ENCODE results near the gene TMSB4X. TPM values are rescaled to one million over a fixed set of nuclear protein-coding genes. Genes with fewer than 3 reads are reported as not detected.

Gene TMSB4X
- total and polyA plus RNA-seq, 2 of the 13 experiments (the other 11 are each of a cell fraction or from before 2014, with no cell fraction given): 10.5 to 29.6 TPM

GRCh38 chrX:12977761-12978204, 2.9 kb downstream of the TMSB4X start (continued):
- TF ChIP-seq HES4 (CRISPR knock-in tag; IDR thresholded peaks at IDR 0.05; ENCODE audit: borderline replicate concordance) (no peak), GZF1 (CRISPR knock-in tag; IDR thresholded peaks at IDR 0.05) (no peak), FOXA1 (IDR thresholded peaks at IDR 0.05) (no peak), FOXA1 (CRISPR knock-in tag; IDR thresholded peaks at IDR 0.05) (no peak), ZNF337 (CRISPR knock-in tag; IDR thresholded peaks at IDR 0.05; ENCODE audit: borderline replicate concordance, low read depth) (no peak), ZNF121 (CRISPR knock-in tag; IDR thresholded peaks at IDR 0.05) (no peak), ZNF207 (IDR thresholded peaks at IDR 0.05; ENCODE audit: borderline replicate concordance) (no peak)

- WGBS (ENCODE audit: low lambda C conversion rate): 47% methylated on average over 13 of the region's 14 CpGs
- intact Hi-C loops (cut with micrococcal nuclease; ENCODE audit: unreplicated experiment): no loop called here
Observed at GRCh38 chrX:12978205-12979025, 3.5 kb downstream of the TMSB4X start.

More at GRCh38 chrX:12978205-12979025, 3.5 kb downstream of the TMSB4X start:
- no peak for TF ChIP-seq EP300 (IDR thresholded peaks at IDR 0.05; ENCODE audit: low read depth in 2 of 2, low read length in 2 of 2)
- no peak for TF ChIP-seq EP300 (CRISPR knock-in tag; IDR thresholded peaks at IDR 0.05; ENCODE audit: borderline replicate concordance)
- no peak for TF ChIP-seq THAP7 (CRISPR knock-in tag; IDR thresholded peaks at IDR 0.05)
- H3K4me1 ChIP-seq (ENCODE audit: insufficient read depth, low read length): no peaks in the 10 kb centered on the region
- H2AFZ ChIP-seq (ENCODE audit: low read length): no peak overlapping the region
- H3K9ac ChIP-seq (ENCODE audit: insufficient read depth, low read depth, low read length): no peak overlapping the region
- no TSS peak for BruUV-seq (replicated peaks)
- ATAC-seq: no peak
- no peaks in the 10 kb centered on the region for H4K20me1 ChIP-seq (ENCODE audit: insufficient read depth, low read length)
- H3K4me3 ChIP-seq (replicated peaks in 1 of 3; ENCODE audit: insufficient read depth in 1 of 3, low read depth in 2 of 3, low read length in 3 of 3): no peak overlapping the region
- no peaks in the 10 kb centered on the region for H3K79me2 ChIP-seq (ENCODE audit: insufficient read depth, low read length)
- H3K27ac ChIP-seq (ENCODE audit: extremely low read length, insufficient read depth, low read length): no peak overlapping the region
- ChIA-PET POLR2A (no interaction called here), CTCF (ENCODE audit: low intra/inter-chr PET ratio, low total read pairs) (no interaction called here)
- in situ Hi-C loops (cut with HindIII; ENCODE audit: extremely low pct_ligation_motif_present, low pct_unique_long_range_greater_than_20kb): no loop called here
- DNase-seq (ENCODE audit: low spot score): no peak
- no peak for FAIRE-seq
- no peaks in the 10 kb centered on the region for H3K9me3 ChIP-seq (ENCODE audit: low read length)
- peaks cover 0 to 11% of the 10 kb centered on the region in 2 experiments; a peak in 4 of 5 replicates for H3K27me3 ChIP-seq (ENCODE audit: control insufficient read depth in 1 of 2, insufficient read depth in 2 of 2, low read length in 2 of 2)
- no peak overlapping the region for H3K4me2 ChIP-seq (ENCODE audit: low read depth, low read length)
- H3K36me3 ChIP-seq (replicated peaks in 1 of 2; ENCODE audit: control insufficient read depth in 1 of 2, insufficient read depth in 2 of 2, low read length in 2 of 2): no peaks in the 10 kb centered on the region
